Parathyroid adenoma (tissue), 2 donors: ENCODE measurements around the gene ZNF438.

Experiments used
- H2AFZ ChIP-seq: fragments of 300-600 bp; sonication (generic); one replicate; pipeline ENCODE4 v1.7.0; 2017; ENCODE audit warnings: antibody characterized with exemption, mild to moderate bottlenecking
- H3K27ac ChIP-seq: fragments of 300-600 bp; sonication (generic); one replicate; pipeline ENCODE4 v1.7.0; 2017
- H3K27me3 ChIP-seq: fragments of 300-600 bp; sonication (generic); one replicate; pipeline ENCODE4 v1.7.0; 2017; ENCODE audit warnings: low read length; ENCODE audit not compliant: control insufficient read depth, insufficient read depth
- H3K36me3 ChIP-seq: fragments of 300-600 bp; sonication (generic); one replicate; pipeline ENCODE4 v1.7.0; 2017; ENCODE audit warnings: low read length; ENCODE audit not compliant: control insufficient read depth, insufficient read depth
- H3K4me1 ChIP-seq: fragments of 300-600 bp; sonication (generic); one replicate; pipeline ENCODE4 v1.7.0; 2017; ENCODE audit warnings: control low read depth
- H3K4me2 ChIP-seq: fragments of 300-600 bp; sonication (generic); one replicate; pipeline ENCODE4 v1.7.0; 2017; ENCODE audit warnings: low read length
- H3K4me3 ChIP-seq: fragments of 300-600 bp; sonication (generic); one replicate; pipeline ENCODE4 v1.7.0; 2017; ENCODE audit warnings: low read depth, low read length
- H3K79me2 ChIP-seq: fragments of 300-600 bp; sonication (generic); one replicate; pipeline ENCODE4 v1.7.0; 2017; ENCODE audit warnings: control low read depth
- H3K9ac ChIP-seq: fragments of 300-600 bp; sonication (generic); one replicate; pipeline ENCODE4 v1.7.0; 2017; ENCODE audit warnings: mild to moderate bottlenecking
- H3K9me3 ChIP-seq: fragments of 300-600 bp; sonication (generic); one replicate; pipeline ENCODE4 v1.7.0; 2017; ENCODE audit warnings: low read length; ENCODE audit not compliant: control insufficient read depth
- CTCF ChIP-seq: fragments of 300-600 bp; sonication (generic); IDR thresholded peaks from one replicate; pipeline ENCODE4 v1.7.0; 2017; ENCODE audit warnings: antibody characterized with exemption, mild to moderate bottlenecking
- donor health status: primary hyperparathyroidism.

Gene ZNF438

GRCh38 chr10:30943451-30943850 lies 88.2 kb downstream of the ZNF438 start:
- no peak overlapping the region for H2AFZ ChIP-seq
- no peaks in the 10 kb centered on the region for H3K79me2 ChIP-seq
- H3K9me3 ChIP-seq = no peaks in the 10 kb centered on the region
- no peaks in the 10 kb centered on the region for H3K36me3 ChIP-seq
- no peaks in the 10 kb centered on the region for H3K4me1 ChIP-seq
- H3K4me2 ChIP-seq = no peak overlapping the region
- no peak overlapping the region for H3K9ac ChIP-seq
- no peak overlapping the region for H3K27ac ChIP-seq
- no peaks in the 10 kb centered on the region for H3K27me3 ChIP-seq
- TF ChIP-seq CTCF = no peak
- H3K4me3 ChIP-seq = no peak overlapping the region

DNA sequence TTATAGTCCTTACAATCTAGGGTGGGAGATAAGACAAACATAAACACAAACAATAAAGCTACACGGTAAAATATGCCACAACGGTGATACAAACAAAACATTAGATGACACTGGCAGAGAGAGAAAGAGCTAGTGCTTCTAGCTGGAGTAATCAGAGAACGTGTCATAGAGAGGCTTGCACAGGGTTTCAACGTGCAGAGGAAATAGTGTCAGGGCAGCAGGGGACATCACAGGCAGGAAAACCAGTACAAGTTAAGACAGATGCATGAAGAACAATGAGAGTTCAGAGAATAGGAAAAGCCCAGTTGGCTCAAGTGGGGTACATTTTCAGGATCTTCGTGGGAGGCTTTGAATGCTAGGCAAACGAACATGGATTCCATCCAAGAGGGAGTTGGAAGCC lies 91.4 kb downstream of the ZNF438 start:
- no peaks in the 10 kb centered on the region for H3K79me2 ChIP-seq
- H3K27me3 ChIP-seq = no peaks in the 10 kb centered on the region
- H3K36me3 ChIP-seq = no peaks in the 10 kb centered on the region
- no peaks in the 10 kb centered on the region for H3K4me1 ChIP-seq
- no peaks in the 10 kb centered on the region for H3K9me3 ChIP-seq
- H3K4me2 ChIP-seq = no peak overlapping the region
- no peak overlapping the region for H2AFZ ChIP-seq
- H3K27ac ChIP-seq = no peak overlapping the region
- TF ChIP-seq CTCF = no peak
- no peak overlapping the region for H3K4me3 ChIP-seq
- no peak overlapping the region for H3K9ac ChIP-seq

GRCh38 chr10:30939643-30940251 lies 91.9 kb downstream of the ZNF438 start:
- no peak for TF ChIP-seq CTCF

GRCh38 chr10:30935078-30935477 lies 96.6 kb downstream of the ZNF438 start:
- TF ChIP-seq CTCF = no peak
- H3K36me3 ChIP-seq = no peaks in the 10 kb centered on the region
- H3K27me3 ChIP-seq = no peaks in the 10 kb centered on the region

More at GRCh38 chr10:30939643-30940251, 91.9 kb downstream of the ZNF438 start:
- H3K4me1 ChIP-seq = no peaks in the 10 kb centered on the region
- H3K9ac ChIP-seq = no peak overlapping the region
- H3K36me3 ChIP-seq = no peaks in the 10 kb centered on the region
- no peak overlapping the region for H3K4me3 ChIP-seq
- H3K79me2 ChIP-seq = no peaks in the 10 kb centered on the region
- H3K27me3 ChIP-seq = no peaks in the 10 kb centered on the region
- H3K9me3 ChIP-seq = no peaks in the 10 kb centered on the region
- H3K4me2 ChIP-seq = no peak overlapping the region
- H3K27ac ChIP-seq = no peak overlapping the region
- no peak overlapping the region for H2AFZ ChIP-seq

DNA sequence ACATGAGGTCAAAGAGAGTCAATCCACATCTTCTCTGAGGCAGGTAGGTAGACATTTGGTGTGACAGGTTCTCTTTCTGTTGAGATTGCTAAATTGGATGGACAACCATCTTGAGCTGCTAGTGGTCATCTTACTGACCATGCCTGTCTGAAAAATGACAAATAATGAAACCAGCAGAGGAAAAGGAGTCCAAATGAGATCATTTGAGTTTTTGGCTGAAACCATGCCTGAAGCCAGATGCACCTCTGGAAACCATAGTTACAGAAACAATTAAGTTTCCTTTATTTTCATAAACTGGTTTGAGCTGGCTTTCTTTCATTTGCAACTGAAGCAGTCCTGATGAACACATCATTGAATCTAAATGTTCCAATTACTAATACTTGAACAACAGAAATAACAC lies 100.6 kb downstream of the ZNF438 start:
- no peaks in the 10 kb centered on the region for H3K9me3 ChIP-seq
- no peaks in the 10 kb centered on the region for H3K4me1 ChIP-seq
- H3K79me2 ChIP-seq = no peaks in the 10 kb centered on the region
- H3K4me3 ChIP-seq = no peak overlapping the region
- no peaks in the 10 kb centered on the region for H3K36me3 ChIP-seq
- no peaks in the 10 kb centered on the region for H3K27me3 ChIP-seq
- no peak for TF ChIP-seq CTCF
- H2AFZ ChIP-seq = no peak overlapping the region
- no peak overlapping the region for H3K27ac ChIP-seq
- no peak overlapping the region for H3K4me2 ChIP-seq
- H3K9ac ChIP-seq = no peak overlapping the region

More at GRCh38 chr10:30935078-30935477, 96.6 kb downstream of the ZNF438 start:
- Histone ChIP-seq H3K4me3 (no peak overlapping the region), H3K4me1 (no peaks in the 10 kb centered on the region), H3K9me3 (no peaks in the 10 kb centered on the region), H2AFZ (no peak overlapping the region), H3K79me2 (no peaks in the 10 kb centered on the region), H3K9ac (no peak overlapping the region), H3K4me2 (no peak overlapping the region), H3K27ac (no peak overlapping the region)
